ENCODE measurements around the gene NIT2.
"Not testable (repeated sequence)": the region's sequence is repeated elsewhere in the genome, so short reads cannot be mapped to it uniquely, and the experiment has no call there.

NIT2 gene

DNA sequence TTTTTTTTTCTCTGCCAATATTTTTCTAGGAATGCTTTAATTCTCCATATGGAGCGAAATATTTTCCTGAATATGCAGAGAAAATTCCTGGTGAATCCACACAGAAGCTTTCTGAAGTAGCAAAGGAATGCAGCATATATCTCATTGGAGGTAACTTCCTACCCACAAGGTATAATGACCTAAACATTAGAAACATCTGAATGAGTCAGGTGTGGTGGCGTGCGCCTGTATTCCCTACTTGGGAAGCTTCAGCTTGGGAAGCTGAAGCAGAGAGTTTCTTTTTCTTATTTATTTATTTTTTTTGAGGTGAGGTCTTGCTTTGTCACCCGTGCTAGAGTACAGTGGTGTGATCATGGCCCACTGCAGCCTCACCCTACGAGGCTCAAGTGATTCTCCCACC is 5.2 kb downstream of the NIT2 start:
- no peak for DNase-seq

DNA sequence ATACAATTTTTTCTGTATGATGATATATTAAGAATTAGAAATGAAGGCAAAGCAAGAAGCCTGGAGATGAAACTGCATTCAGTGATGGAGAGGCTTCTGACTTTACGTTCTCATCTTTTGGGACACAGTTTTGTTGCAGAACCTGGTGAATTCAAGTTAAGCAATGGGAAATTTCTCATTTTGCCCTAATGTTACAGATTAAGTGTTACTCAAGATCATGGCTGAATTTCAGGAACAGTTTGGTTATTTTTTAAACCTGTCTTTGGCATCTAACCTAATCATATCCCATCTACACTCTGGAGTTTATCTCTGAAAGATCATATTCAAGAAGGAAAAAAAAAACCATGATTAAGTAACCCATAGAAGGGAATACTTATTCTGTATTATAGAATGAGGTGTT is 6.0 kb downstream of the NIT2 start:
- DNase-seq, result no peak

DNA sequence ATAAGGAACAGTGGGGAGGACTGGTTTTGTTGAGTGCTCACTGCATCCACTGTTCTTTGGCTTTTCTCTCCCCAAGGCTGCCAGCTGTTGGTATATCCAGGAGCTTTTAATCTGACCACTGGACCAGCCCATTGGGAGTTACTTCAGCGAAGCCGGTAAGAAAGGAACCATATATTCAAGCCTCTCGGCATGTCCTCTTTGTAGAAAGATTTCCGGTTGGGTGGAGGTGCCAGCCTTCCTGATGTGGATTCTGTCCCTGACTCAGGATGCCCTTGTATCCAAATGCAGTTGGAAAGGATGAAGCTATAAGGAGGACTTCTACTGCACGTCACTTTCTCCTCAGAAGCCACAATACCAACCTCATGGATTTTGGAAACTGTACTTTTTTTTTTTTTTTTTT is 14.2 kb downstream of the NIT2 start:
- DNase-seq, result no peak

DNA sequence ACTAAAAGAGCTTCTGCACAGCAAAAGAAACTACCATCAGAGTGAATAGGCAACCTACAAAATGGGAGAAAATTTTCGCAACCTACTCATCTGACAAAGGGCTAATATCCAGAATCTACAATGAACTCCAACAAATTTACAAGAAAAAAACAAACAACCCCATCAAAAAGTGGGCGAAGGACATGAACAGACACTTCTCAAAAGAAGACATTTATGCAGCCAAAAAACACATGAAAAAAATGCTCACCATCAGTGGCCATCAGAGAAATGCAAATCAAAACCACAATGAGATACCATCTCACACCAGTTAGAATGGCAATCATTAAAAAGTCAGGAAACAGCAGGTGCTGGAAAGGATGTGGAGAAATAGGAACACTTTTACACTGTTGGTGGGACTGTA is 17.2 kb downstream of the NIT2 start:
- DNase-seq, result not testable (repeated sequence)

DNA sequence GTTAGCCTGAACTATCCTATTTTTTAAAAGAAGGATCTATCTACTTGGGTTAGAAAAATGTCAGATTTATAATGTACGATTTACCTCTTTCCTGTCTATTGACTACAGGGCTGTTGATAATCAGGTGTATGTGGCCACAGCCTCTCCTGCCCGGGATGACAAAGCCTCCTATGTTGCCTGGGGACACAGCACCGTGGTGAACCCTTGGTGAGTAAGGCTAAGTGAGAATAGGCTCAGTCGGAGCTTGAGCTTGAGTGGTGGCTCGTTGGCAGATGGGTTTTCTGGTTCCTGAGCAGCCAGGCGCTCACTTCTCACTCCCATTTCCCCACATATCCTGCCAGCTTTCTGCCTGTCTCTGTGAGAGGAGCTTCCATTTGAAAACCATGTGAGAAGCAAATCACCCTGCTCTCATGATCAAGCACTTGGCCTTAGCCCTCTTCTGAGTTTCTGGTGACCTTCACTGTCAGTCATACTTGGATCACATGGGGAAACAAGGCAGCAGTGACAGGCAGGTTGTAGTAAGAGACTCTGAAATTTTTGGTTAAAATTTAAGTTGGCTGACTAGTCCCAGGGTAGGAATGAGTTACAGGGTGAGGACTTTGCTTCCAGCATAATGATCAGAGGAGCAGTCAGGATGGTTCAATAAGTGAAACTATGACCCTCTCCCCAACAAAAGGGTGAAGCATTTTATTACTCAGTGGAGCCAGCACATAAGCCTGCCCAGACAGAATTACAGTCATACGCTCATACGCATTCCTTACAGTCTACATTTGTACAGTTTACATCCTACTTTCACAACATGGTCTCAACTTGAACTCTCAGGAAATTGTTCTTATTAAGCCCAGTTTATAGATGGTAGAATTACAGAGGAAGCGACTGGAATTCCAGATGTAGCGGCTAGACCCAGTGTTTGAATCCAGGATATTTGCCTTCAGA is 18.0 kb downstream of the NIT2 start:
- no peak for DNase-seq

DNA sequence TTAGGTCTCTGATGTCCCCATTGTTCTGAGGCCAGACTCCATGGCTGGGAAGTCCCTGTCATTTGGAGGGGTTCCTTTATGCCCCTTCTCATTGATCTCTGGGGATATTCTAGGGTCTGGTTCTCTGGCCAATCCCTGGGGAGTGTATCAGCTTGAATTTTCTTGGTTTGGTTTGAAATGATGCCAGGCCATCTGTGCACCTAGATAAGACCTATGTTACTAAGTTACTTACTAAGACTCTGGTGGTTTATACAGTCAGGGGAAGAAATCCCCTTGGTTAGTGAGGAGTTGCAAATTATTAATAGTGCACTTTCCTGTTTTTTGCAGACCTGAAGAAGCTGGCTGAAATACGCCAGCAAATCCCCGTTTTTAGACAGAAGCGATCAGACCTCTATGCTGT is 20.3 kb downstream of the NIT2 start:
- no peak for DNase-seq

DNA sequence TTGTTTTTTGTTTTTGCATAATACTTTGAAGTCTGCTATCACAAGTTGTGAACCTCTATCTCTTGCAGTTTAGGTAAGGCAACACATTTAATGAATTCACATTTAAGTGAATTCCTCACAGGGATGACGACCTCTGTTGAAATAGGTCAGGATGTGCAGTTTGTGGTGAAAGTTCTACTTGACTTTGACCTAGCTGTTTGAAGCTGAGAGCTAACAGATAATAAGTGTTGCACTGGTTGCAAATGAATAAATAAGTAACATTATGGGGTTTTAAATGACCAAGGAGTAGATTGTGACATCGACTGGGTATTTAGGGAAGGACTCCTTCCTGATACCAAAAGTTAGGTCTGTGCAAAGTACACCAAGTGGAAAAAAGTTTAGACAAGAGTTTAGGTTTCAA is 23.9 kb downstream of the NIT2 start:
- DNase-seq, result no peak

DNA sequence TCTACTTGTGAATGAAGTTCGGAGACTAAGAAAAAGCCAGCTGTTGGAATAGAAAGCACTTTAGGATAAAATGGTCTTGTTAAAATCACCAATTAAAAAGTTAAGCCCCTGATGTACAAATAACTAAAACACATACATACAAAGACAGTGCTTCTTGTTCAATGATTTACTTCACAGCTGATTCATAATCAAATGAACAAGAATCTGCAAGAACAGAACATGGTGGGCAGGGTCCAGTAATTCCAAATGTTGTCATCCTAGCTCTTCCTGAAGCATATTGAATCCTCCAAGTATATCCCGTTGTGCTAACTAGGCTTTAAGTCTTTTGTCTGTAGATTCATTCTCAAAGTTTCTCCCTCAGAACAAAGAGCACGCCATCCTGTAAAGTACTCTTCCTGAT is 24.5 kb downstream of the NIT2 start:
- no peak for DNase-seq

DNA sequence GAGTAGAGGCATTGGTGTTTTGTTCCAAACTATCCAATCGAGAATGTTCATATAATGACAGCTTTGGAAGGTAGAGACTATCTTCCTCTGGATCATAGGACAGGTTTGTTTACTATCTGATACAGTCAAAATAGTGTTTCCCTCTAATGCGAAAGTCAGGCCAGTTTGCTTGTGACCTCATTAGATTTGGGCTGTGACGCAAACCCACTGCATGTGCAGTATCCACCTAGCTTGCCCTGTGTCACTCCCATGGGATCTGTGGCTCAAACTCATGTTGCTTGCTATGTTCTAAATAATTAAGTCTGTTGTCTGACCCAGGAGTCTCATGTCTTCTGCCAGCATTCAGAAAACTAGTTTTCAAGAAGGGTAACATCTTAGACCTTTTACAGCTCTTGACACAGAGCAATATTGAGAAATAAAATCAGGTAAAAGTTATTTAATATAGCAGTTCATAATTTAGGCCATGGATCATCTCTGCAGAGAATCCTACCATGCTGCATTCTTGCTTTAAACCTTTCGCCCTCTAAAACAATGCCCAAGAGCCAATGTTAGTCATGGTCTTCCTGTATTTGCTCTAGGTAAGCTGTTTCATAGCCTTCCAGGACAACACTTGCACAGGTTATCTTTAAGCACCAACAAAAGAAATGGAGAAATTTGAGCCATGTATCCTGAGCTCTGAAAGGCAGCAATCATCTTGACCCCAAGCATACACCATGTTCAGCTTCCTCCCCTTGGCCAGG is 26.4 kb downstream of the NIT2 start:
- DNase-seq, result no peak

DNA sequence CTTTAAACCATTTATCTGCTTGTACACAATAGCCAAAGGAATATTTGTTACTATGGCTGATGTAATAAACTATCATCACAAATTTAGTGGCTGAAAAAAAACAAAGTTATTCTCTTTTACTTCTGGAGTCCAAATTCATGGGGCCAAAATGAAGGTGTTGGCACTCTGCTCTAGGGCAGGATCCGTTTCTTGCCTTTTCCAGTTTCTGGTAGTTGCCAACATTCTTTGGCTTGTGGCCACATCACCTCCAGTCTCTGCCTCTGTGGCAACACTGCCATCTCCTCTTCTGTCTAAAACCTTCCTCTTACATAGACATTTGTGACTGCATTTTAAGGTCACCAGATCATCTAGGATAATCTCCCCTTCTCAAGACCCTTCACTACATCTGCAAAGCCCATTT is 27.3 kb downstream of the NIT2 start:
- no peak for DNase-seq

DNA sequence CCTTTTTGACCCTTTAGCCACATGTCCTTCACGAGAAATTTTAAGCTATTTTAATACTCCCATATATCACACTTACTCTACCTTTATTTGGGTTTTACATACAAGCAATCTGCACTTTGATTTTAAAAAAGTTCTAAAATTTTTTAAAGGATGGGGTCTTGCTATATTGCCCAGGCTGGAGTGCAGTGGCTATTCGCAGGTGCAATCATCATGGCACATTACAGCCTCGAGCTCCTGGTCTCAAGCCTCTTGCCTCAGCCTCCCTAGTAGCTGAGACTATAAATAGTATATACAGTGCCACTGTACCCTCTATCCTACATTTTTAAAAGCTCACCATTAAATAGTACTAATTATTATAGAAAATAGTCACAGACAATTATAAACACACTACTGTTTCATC is 29.9 kb downstream of the NIT2 start:
- no peak for DNase-seq

DNA sequence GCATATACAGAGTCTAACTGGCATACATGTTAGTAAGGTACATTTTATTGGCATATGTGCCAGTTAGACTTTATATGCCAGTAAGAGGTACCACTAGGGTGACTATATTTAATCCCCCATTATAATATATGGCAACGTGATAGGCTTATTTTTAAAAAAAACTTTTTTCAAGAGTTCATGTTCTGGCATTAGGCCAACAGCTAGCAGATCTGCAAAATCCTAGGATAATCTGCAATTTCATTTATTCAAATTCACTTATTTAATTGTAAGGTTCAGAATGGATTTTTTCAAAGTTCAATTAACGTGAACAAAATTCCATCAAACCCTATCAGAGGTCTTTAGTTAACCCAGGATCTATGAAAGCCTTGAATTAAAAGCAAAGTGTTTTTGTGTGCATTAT is 31.9 kb downstream of the NIT2 start:
- no peak for DNase-seq

DNA sequence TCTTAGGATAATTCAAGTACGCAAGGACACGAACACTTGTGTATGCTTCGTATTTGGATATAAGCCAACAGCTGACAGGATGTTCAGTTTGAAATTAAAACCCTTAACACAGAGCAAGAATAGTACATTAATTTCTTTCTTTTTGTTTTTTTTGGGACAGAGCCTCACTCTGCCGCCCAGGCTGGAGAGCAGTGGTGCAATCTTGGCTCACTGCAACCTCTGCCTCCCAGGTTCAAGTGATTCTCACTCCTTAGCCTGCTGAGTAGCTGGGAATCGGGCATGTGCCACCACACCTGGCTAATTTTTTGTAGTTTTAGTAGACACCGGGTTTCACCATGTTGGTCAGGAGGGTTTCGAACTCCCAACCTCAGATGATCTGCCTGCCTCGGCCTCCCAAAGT is 33.9 kb downstream of the NIT2 start:
- DNase-seq, result no peak

DNA sequence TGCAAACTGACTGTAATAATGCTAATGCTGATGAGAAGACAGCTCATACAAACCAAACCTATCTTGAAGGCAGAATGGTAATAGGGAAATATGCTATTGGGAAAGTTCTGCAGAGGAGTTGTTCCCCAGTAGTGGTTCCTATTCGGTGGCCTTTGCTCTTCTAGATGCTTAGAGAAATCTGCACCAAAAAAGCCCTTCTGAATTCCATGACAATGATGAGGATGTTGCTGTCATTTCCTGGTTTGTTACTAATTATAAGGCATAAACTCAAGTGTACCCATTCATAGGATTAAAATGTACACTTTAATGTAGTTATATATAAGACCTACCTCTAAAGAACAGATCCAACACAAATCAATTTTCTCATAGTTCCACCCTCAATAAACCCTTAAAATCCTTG is 36.2 kb downstream of the NIT2 start:
- no peak for DNase-seq

DNA sequence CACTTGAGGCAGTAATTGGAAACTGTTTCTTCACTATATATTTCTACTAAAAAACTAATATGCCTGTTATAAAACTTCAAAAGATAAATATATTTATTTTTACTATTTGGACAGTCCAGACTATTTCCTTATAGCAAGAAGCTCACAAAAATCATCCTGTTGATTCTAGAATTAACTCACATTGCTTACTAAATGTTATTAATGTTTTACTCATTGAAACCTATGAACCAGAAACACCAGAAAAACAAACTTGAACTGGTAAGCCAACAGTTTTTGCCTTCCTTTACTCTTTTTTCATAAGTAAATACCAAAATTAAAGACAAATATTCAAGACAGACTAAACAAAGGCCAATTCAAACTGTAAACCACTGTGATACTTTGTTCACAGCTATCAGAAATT is 40.0 kb downstream of the NIT2 start:
- no peak for DNase-seq

DNA sequence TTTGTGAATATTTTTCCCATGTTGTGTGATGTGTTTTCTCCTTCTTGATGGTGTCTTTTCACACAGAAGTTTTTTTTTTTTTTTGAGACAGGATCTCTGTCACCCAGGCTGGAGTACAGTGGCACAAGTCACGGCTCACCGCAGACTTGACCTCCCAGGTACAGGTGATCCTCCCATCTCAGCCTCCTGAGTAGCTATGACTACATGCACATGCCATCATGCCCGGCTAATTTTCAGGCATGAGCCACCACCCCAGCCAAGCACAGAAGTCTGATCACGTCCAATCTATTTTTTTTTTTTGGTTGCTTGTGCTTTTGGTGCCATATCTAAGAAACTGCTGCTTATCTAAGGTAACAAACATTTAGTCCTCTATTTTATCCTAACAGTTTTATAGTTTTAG is 41.7 kb downstream of the NIT2 start:
- no peak for DNase-seq

DNA sequence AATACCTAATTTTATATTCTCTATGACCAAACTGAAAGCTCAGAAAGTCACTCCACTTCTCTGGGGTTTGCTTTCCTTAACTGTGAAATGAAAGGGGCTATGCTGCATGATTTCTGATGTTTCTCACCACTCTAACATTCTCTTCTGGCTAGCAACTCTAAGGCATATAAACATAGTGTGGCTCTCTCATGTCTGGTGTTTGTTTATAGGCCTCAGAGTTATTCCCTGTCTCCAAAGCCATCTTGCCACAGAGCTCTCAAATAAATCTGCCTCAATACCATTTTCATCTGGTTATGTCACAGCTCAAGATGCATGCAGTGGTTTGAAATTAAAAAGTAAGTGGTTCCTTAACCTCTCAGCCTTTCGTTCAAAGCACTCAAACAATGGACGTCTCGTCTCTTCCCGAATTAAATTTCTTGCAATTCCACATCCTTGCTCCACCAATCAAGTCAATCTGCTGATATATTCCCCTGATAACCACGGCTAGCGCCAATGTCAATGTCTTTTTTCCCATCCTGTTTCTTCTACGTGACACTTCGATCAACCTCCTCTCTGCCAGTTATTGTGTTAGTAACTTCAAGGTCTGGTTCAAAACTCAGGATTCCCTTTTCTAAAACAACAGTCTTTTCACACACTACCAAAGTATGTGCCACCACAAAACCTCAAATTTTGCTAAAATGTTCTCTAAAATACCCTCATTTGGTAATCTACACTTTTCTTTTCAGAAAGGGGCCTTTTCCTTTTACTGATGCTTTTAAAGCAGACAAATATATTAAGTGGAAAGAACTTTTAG is 50.4 kb downstream of the NIT2 start:
- no peak for DNase-seq

DNA sequence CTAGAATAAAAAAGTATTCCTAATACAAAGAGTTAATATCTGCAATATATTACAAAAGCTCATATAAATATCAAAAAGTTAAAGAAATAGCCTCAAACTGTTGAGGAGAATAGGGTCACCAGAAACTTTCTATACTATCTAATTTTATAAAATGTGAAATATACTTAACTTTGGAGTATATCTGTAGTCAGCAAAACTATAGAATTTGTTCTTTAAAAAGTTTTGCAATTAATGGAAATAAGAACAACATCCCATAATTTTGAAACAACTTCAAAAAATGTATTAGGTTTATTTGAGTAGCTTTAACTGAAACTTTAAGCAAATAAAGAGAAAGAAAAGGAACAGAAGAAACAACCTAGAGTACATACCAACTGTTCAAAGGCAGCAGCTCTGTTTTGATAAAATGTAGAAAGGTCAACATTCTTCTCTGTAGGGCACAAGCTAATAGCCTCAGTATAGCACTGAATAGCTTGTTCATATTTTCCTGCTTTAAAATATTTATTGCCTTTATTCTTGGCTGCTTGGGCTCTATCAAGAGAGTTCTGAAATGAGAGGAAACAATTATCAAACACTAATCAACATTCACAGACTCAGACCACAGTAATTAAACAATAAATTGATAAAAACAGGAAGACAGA is 52.0 kb downstream of the NIT2 start:
- no peak for DNase-seq

DNA sequence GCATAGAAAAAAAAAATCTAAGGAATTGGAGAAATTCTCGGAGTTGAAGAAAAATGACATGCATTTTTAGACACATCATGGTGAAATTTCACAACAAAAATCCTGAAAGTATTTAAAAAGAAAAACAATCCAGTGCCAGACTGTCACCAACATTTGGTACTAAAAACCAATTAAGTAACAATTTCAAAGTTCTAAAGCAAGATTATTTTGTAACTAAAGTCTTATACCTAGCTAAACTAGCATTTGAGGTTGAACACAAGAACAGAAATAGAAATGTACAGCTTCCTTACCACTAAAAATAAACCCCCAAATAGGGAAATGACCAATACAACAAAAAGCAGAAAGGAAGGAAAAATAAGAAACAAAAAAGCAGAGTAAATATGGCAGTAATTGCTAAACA is 54.5 kb downstream of the NIT2 start:
- no peak for DNase-seq

DNA sequence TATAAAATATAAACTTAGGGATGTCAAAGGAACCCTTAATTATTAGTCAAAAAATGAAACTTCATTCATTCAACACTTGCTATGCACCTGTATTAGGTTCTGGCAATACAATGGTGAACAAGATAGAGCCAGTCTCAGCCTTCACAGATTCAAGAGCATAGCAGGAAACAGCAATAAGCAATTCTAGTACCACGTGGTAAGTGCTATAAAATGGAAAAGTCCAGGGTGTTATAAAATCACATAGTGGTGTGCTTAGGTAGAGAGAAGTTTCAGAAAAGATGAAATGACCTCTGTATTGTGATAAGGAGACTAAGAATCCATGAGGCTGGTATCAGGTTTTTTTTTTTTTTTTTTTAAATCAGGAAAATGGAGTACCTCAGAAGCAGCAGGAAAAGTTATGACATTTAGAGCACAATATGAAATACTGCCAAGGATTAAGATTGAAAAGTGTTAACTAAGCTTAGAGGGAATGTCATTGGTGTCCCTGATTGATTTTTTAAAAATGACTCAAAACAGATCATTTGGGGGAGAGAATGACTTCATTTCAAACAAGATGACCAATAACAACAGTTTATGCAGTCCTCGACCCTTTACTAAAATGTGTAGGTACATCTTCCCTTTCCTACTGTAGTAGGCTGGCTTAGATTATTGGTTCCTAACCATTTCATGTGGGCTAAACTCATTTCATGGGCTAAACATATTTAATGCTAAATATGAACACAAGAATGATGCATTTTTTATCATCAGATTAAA is 61.3 kb downstream of the NIT2 start:
- no peak for DNase-seq

DNA sequence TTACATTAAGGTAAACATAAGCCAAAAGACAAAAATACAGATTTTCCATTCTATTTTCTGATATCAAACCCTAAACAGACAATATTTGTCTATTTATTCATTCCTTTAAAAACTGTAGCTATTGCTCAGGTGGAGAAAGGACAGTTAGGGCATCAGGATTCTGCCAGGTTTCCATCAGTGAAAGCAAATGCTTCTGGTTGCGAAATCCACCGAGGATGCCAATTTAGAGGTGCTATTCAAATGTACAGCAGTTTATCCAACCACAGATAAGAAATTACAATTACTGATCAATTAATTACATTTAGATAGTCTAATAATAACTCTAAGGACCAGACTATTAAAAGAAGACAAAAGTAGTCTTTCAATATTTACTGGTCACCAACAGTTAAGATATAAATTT is 62.4 kb downstream of the NIT2 start:
- no peak for DNase-seq

DNA sequence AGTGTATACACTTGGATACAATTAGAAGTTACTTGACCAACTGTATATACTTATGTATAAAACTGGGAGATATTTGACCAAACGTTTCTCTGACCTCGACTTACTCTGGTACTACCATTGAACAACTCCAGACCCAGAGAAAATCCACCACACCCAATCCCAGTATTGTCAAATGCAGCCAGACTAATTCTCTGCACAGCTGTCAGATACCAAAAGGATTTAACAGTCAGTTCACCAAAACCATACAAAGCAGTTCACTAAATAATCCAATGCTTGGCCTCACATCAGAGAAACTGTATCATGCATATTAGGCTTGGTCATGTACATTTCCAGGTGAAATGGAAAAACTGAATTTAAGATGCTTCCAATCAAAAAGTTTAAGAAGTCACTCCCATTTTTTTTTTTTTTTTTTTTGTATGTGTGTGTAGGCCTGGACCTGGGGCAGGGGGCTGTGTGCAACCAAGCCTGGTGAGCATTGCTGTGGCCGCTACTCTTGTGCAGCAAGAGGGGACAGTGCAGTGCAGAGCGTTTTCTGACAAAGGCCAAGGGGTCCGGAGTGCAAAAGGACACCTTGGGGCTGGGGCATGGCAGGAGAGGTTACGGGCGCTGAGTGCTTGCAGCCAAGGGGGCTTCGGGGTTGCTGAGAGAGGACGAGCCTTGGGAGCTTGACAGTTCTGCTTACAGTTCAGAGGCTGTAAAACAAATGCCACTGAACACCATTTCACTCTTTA is 64.9 kb downstream of the NIT2 start:
- DNase-seq, result no peak
